GM10248 (cell line): ENCODE data around the gene SLC35F3.
"Not testable (repeated sequence)": the region's sequence is repeated elsewhere in the genome, so short reads cannot be mapped to it uniquely, and the experiment has no call there.

Experiments
- CTCF ChIA-PET: fragments of 300-600 bp; sonication (Branson Sonifier 250); formaldehyde crosslinking; extraction: SDS; loops from one replicate; lab custom pipeline; 2021; ENCODE audit warnings: antibody characterized with exemption; lab: Yijun Ruan, JAX
- POLR2A ChIA-PET: fragments of 350-650 bp; sonication (Branson Sonifier 250); formaldehyde crosslinking; extraction: SDS; loops from one replicate; lab custom pipeline; 2020; ENCODE audit warnings: antibody characterized with exemption; lab: Yijun Ruan, JAX
- DNase-seq: peaks from one replicate; pipeline ENCODE4 v3.0.0; 2012; ENCODE audit errors: extremely low spot score
- CTCF ChIP-seq: IDR thresholded peaks from 2 replicates; pipeline ENCODE4 v1.5.1; 2012; ENCODE audit warnings: mild to moderate bottlenecking, low read depth; ENCODE audit errors: extremely low read depth, missing control alignments, control extremely low read depth

SLC35F3 gene

GRCh38 chr1:234169161-234169849, 264.8 kb downstream of the SLC35F3 start:
- DNase-seq, result no peak
- ChIA-PET CTCF (interaction anchor here (1.1 kb wide), 1 partner anchor 54 kb away, joined by 3 read pairs; no protein-coding TSS in a partner anchor), POLR2A (no interaction called here)
- no peak for TF ChIP-seq CTCF

GRCh38 chr1:234170067-234170466, 265.6 kb downstream of the SLC35F3 start:
- no peak for TF ChIP-seq CTCF
- POLR2A ChIA-PET, result no interaction called here
- DNase-seq, result no peak
- CTCF ChIA-PET, result interaction anchor here (1.0 kb wide), 1 partner anchor 19 kb away, joined by 3 read pairs; no protein-coding TSS in a partner anchor

- CTCF ChIA-PET, result interaction anchor here (1.0 to 1.5 kb wide), 2 partner anchors 12 to 19 kb away, joined by 3 read pairs; no protein-coding TSS in a partner anchor
- TF ChIP-seq CTCF, result no peak
- POLR2A ChIA-PET, result no interaction called here
- DNase-seq, result no peak
Measured at GRCh38 chr1:234170622-234171021, 266.1 kb downstream of the SLC35F3 start.

GRCh38 chr1:234173968-234174367, 269.5 kb downstream of the SLC35F3 start:
- ChIA-PET POLR2A (no interaction called here), CTCF (interaction anchor here (1.8 kb wide), 1 partner anchor 59 kb away, joined by 4 read pairs; no protein-coding TSS in a partner anchor)
- no peak for DNase-seq
- TF ChIP-seq CTCF, result no peak

GRCh38 chr1:234175363-234175762, 270.9 kb downstream of the SLC35F3 start:
- CTCF ChIA-PET, result interaction anchor here (1.2 kb wide), 1 partner anchor 58 kb away, joined by 4 read pairs; no protein-coding TSS in a partner anchor

GRCh38 chr1:234176000-234176399, 271.5 kb downstream of the SLC35F3 start:
- TF ChIP-seq CTCF, result no peak
- DNase-seq, result no peak
- POLR2A ChIA-PET, result no interaction called here

More at GRCh38 chr1:234175363-234175762, 270.9 kb downstream of the SLC35F3 start:
- DNase-seq, result no peak
- POLR2A ChIA-PET, result no interaction called here
- no peak for TF ChIP-seq CTCF

GRCh38 chr1:234176847-234177246, 272.4 kb downstream of the SLC35F3 start:
- POLR2A ChIA-PET, DNase-seq: not testable (repeated sequence)
- CTCF ChIA-PET, result interaction anchor here (1.2 kb wide), 1 partner anchor 16 kb away, joined by 3 read pairs; no protein-coding TSS in a partner anchor

More at GRCh38 chr1:234176000-234176399, 271.5 kb downstream of the SLC35F3 start:
- CTCF ChIA-PET, result interaction anchor here (0.8 to 1.2 kb wide), 3 partner anchors 17 to 134 kb away, joined by 3 to 4 read pairs (median 3); no protein-coding TSS in a partner anchor
